SH-SY5Y (cell line): ENCODE results near the gene ARHGAP33.

Experiments used
- GATA2 ChIP-seq: IDR thresholded peaks from 2 replicates; pipeline ENCODE4 v1.6.1; 2011; ENCODE audit warnings: mild to moderate bottlenecking, low read depth, low read length
- GATA3 ChIP-seq: IDR thresholded peaks from 2 replicates; pipeline ENCODE4 v1.6.1; 2011; ENCODE audit warnings: low read depth, mild to moderate bottlenecking, low read length, moderate library complexity

- TF ChIP-seq GATA2 (no peak), GATA3 (no peak)
Measured at GRCh38 chr19:35746087-35746462, 29.3 kb upstream of the ARHGAP33 start.
